ENCODE measurements around the gene MEGF9. TPM values are rescaled to one million over a fixed set of nuclear protein-coding genes. Genes with fewer than 3 reads are reported as not detected.

MEGF9 gene
- total RNA-seq, 4 donors from 2014 or later: 17.3 to 36.4 (median 27.2) TPM

GRCh38 chr9:120580051-120580896 is 134.0 kb downstream of the MEGF9 start, which contains the start of gene CDK5RAP2:
Gene CDK5RAP2, minus strand, starts transcription at chr9:120580167. Its CDS starts 189 bp downstream, at chr9:120579978.
- ATAC-seq (ENCODE audit: low FRiP score) (peak; percentile 98), DNase-seq (ENCODE audit: low spot score) (peak; percentile 66)

DNA sequence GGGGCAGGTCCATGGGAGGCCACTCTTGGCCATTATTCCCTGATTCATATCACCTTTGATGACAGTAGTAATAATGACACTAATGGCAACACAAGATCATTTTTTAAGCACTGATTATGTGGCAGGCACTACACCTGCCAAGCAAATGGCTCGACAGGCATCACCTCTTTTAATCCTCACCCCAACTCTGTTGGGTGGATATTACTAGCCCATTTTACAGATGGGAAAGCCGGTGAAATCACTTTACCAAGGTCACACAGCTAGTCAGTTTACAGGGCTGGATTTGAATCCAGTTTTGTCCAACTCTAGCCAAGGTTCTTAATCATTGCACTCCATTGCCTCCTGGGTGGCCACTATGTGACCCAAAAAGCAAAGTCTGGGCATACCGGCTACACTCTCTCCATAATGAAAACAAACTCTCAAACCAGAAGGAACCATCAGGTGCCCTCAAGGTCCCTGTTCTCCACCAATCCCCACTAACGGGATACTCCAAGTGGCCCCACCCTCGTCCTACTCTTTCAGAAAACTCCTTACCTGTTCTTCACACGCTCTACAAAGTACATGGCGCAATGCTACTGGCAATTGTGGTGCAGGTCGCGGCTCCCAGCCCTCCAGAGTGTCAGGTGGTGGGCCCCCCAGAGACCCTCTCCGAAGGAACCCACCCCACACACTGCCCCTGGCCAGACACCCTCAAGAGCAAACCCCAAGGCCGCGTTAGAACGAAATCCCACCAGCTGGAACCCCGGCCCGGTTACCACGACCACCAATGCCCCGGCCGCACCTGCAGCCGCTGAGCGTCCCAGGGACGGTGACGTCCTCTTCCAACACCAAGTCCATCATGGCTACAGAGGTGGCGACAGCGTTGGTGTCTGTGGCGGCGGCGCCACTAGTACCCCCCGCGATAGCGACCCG is 134.9 kb downstream of the MEGF9 start:
- DNase-seq (ENCODE audit: low spot score) (no peak), ATAC-seq (ENCODE audit: low FRiP score) (peak; percentile 28)
- TF ChIP-seq, protein P1, sequence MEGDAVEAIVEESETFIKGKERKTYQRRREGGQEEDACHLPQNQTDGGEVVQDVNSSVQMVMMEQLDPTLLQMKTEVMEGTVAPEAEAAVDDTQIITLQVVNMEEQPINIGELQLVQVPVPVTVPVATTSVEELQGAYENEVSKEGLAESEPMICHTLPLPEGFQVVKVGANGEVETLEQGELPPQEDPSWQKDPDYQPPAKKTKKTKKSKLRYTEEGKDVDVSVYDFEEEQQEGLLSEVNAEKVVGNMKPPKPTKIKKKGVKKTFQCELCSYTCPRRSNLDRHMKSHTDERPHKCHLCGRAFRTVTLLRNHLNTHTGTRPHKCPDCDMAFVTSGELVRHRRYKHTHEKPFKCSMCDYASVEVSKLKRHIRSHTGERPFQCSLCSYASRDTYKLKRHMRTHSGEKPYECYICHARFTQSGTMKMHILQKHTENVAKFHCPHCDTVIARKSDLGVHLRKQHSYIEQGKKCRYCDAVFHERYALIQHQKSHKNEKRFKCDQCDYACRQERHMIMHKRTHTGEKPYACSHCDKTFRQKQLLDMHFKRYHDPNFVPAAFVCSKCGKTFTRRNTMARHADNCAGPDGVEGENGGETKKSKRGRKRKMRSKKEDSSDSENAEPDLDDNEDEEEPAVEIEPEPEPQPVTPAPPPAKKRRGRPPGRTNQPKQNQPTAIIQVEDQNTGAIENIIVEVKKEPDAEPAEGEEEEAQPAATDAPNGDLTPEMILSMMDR (IDR thresholded peaks at IDR 0.05): no peak

More at GRCh38 chr9:120580051-120580896, 134.0 kb downstream of the MEGF9 start, which contains the start of gene CDK5RAP2:
- TF ChIP-seq, protein P1 (IDR thresholded peaks at IDR 0.05): no peak

DNA sequence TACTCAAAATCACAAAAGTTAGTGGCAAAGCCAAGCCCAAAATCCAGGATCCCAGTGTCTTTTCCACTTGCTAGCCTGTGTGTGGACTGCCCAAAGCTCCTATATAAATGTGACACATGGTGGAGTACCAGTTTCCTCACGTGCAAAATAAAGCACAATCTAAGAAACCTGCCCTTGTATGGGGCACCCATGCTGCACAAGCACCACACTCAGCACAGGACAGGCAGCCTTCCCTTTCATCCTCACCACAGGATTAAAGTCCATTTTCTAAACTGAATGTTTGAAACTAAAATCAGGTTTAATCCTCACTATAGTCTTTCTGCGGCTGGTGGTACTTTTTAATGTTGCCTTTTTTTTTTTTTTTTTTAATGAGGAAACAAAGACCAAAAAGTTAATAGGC is 139.8 kb downstream of the MEGF9 start:
- no peak for ATAC-seq (ENCODE audit: low FRiP score)
- no peak for DNase-seq (ENCODE audit: low spot score)
- TF ChIP-seq, protein P1 (IDR thresholded peaks at IDR 0.05): no peak

DNA sequence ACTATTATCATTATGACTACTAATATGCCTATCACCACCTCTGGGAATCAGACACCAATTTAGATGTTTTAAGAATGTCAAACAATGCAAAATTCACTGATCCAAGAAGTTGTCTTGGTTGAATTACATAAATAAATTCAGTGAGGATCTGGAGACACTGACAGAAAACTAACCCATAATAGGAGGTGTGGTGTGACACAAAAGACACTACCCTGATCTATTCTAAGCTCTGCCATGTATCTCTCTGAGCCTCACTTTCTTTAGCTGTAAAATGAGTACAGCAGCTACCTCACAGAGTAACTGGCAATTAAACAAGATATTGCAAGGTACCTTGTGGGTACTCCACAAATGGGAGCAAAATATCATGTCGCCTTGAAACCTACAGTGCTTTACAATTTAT is 141.8 kb downstream of the MEGF9 start:
- ATAC-seq (ENCODE audit: low FRiP score) (no peak), DNase-seq (ENCODE audit: low spot score) (no peak)
- TF ChIP-seq, protein P1 (IDR thresholded peaks at IDR 0.05): no peak

DNA sequence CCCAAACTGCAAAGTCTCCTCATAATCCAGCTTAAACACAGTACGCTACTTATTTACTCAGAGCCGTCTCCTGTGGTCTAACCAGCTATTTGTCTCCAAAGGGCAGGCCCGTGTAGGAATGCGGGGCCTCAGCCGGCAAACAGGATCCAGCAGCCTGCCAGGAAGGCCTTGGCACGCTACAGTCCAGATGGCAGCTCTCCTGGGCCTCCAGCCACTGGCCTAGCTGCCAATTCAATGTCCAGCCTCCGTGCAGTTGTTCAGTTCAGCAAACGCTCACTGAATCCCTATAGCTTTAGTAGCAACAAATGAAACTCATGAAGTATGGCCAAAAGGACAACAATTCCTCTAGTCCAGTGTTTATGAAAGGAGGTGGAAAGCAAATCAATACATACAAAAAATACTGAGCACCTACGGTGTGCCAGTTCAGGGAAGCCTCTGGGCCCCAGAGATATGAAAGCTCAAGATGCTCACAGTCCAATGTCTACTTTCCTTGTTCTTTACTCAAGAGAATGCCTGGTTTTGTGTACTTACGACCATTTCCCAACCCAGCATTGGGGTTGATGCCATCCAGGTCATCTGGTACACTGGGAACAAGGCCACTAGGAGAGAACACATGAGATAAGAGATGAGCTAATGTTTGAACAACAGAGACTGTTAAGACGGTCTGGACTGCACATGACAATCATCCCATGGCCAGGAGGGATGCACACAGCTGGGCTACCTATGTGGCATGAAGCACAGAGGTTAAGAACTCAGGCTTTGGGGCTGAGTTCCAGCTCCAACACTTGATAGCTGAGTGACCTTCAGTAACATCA is 142.6 kb downstream of the MEGF9 start:
- ATAC-seq (ENCODE audit: low FRiP score) (peak; percentile 93), DNase-seq (ENCODE audit: low spot score) (no peak)
- TF ChIP-seq, protein P1 (IDR thresholded peaks at IDR 0.05): no peak

DNA sequence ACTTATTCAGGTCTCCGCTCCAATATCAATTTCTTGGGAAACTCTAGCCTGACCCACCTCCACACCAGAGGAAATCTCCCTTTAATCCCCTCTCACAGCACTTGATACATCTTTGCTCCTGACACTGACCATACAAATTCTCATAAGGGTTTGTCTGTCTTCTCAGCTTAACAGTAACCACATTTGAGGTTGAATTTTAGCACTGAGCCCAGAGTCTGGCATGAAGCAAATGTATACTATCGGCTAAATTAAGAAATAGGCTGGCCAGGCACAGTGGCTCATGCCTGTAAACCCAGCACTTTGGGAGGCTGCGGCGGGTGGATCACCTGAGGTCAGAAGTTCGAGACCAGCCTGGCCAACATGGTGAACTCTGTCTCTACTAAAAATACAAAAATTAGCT is 144.0 kb downstream of the MEGF9 start:
- TF ChIP-seq, protein P1 (IDR thresholded peaks at IDR 0.05): no peak
- no peak for ATAC-seq (ENCODE audit: low FRiP score)
- DNase-seq (ENCODE audit: low spot score): no peak
